GM12875 (cell line): ENCODE measurements around the gene CBX2.

Experiments
- H3K4me3 ChIP-seq: one replicate; pipeline ENCODE4 v1.5.1; 2011; ENCODE audit warnings: low read depth, low read length, control low read depth
- CTCF ChIP-seq: IDR thresholded peaks from 2 replicates; pipeline ENCODE4 v1.5.1; 2011; ENCODE audit warnings: low read depth, mild to moderate bottlenecking, control low read depth, inconsistent platforms, low read length, moderate library complexity, borderline replicate concordance; ENCODE audit not compliant: insufficient read depth

Gene CBX2

DNA sequence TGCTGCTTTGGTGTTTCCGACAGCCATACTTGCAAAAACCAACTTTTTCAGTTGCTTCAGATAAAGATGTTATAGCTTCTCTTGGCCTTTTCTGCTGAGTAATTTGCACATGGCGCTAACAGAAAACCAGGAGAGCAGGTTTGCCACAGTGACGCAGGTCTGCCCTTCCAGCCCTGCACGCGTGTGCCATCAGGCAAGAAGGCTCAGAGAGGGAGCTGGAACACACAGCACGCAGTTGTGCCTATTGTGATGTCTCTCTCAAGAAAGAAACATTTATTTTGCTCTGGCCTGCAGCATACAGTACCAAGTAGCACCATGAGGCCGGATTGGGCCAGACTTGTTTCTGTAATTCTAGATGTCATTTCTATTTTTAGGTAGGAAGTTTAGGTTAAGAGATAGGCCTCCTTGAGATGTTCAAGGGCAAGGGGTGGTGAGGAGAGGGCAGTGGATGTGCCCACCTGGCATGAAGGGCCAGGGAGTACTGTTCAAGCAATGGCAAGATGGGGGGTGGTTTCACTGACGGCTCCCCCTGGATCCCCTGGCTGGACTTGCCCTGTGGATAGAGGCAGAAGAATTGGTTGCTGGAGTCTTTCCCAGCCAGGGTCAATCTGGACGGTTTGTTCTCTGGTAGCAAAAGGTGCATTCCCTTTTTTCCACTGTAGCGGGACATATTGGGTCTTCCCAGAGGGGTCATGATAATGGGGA, 1.9 kb downstream of the CBX2 start:
- TF ChIP-seq CTCF: no peak
- no peak overlapping the region for H3K4me3 ChIP-seq

DNA sequence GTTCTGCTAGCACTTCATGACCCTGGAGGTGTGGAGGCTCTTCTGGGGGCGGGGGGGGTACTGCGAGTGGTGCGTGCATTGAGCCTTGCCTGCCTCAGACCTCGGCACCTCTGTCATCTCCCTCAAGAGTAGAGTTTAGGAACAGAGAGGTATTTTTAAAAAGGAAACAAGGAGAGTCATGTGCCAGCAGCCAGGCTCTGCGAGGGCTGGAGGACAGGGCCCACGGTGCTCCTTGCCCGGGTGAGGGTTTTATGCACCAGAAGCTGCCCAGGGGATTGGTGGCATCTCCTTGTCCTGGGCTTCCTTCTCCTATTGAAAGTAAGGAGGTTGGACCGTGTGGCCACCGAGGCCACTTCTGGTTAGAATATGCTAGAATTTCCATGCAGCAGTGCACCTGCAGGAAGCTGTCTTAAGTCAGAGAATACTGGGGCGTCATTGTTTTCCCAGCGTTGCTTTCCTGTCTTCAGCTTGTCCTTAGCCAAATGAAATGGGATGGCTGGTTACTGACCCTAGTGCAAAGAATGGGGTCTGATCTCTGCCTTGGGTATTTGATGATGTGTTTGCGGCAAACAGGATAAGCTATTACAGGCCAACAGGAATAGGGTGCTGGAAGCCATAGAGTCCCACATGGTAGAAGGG, 3.2 kb downstream of the CBX2 start:
- H3K4me3 ChIP-seq: no peak overlapping the region
- TF ChIP-seq CTCF: no peak

DNA sequence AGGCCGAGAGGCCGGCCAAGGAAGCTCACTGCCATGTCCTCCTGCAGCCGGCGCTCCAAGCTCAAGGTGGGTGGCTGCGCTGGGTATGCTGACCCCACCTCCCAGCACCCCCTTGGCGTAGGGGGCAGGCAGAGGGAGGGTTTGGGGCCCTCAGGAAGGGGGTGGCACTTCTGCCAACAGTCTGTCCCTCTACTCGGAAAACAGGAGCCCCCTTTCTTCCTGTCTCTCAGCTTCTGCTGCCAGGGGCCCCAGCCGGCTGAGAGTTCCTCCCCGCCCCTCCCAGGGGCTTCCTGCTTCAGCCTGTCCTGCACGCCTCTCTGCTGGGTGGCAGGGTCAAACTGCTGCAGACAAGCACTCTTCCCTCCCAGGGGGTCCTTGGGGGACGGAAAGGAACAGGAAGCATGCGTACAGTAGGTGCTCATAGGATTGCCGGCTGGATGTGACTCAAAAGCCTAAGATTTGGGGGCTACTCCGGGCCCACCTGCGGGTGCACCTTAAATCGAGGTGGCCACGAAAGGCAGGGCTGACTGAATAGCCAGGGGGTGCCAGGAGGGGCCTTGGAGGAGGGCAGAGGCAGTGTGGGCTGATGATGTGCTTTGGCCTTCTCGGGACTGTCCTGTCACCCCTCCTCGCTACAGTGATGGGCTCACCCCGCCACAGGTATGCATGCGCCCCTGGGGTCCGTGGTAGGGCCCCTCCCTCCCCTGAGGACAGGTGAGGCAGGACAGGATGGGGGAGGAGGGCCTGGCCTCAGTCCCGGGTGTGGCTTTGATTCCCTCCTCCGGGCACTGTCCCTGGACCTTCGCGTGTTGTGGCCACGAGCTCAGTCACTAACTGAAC, 4.0 kb downstream of the CBX2 start:
- no peak overlapping the region for H3K4me3 ChIP-seq
- TF ChIP-seq CTCF: no peak

DNA sequence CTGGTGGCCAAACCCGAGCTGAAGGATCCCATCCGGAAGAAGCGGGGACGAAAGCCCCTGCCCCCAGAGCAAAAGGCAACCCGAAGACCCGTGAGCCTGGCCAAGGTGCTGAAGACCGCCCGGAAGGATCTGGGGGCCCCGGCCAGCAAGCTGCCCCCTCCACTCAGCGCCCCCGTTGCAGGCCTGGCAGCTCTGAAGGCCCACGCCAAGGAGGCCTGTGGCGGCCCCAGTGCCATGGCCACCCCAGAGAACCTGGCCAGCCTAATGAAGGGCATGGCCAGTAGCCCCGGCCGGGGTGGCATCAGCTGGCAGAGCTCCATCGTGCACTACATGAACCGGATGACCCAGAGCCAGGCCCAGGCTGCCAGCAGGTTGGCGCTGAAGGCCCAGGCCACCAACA, 5.9 kb downstream of the CBX2 start:
- no peak overlapping the region for H3K4me3 ChIP-seq
- no peak for TF ChIP-seq CTCF

DNA sequence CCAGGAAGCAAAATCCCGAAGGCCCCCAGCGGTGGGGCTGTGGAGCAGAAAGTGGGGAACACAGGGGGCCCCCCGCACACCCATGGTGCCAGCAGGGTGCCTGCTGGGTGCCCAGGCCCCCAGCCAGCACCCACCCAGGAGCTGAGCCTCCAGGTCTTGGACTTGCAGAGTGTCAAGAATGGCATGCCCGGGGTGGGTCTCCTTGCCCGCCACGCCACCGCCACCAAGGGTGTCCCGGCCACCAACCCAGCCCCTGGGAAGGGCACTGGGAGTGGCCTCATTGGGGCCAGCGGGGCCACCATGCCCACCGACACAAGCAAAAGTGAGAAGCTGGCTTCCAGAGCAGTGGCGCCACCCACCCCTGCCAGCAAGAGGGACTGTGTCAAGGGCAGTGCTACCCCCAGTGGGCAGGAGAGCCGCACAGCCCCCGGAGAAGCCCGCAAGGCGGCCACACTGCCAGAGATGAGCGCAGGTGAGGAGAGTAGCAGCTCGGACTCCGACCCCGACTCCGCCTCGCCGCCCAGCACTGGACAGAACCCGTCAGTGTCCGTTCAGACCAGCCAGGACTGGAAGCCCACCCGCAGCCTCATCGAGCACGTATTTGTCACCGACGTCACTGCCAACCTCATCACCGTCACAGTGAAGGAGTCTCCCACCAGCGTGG, 6.5 kb downstream of the CBX2 start:
- no peak overlapping the region for H3K4me3 ChIP-seq
- no peak for TF ChIP-seq CTCF

- no peak overlapping the region for H3K4me3 ChIP-seq
- no peak for TF ChIP-seq CTCF
These were observed 7.3 kb downstream of the CBX2 start for GRCh38 chr17:79785017-79785899.
